Measurements from ENCODE around the gene ANK3. TPM values are rescaled to one million over a fixed set of nuclear protein-coding genes. Genes with fewer than 3 reads are reported as not detected.

The ANK3 gene
- total and polyA plus RNA-seq, 2 donors, result 12.1 to 12.6 TPM

GRCh38 chr10:60375293-60376004 lies 14.2 kb downstream of the ANK3 start:
- WGBS, result 97% methylated on average over 5 of the region's 5 CpGs
- Histone ChIP-seq H3K9me3 (ENCODE audit: control insufficient read depth in 2 of 2, insufficient read depth in 1 of 2, low read length in 1 of 2) (no peaks in the 10 kb centered on the region), H3K4me1 (ENCODE audit: control insufficient read depth in 2 of 2, insufficient read depth in 2 of 2, low read length in 2 of 2) (no peaks in the 10 kb centered on the region), H3K36me3 (ENCODE audit: control insufficient read depth in 2 of 2, insufficient read depth in 2 of 2, low read length in 1 of 2) (no peaks in the 10 kb centered on the region), H3K27me3 (ENCODE audit: control insufficient read depth in 2 of 2, insufficient read depth in 1 of 2, low read length in 1 of 2) (no peaks in the 10 kb centered on the region), H3K4me3 (ENCODE audit: low read length in 2 of 2) (no peak overlapping the region), H3K27ac (ENCODE audit: low read depth in 1 of 2, low read length in 1 of 2) (no peak overlapping the region)
- no peak for DNase-seq (ENCODE audit: low read depth in 6 of 9, low spot score in 9 of 9)

- WGBS, result 96% methylated on average over 3 of the region's 3 CpGs
Measured at GRCh38 chr10:60374836-60375235, 14.8 kb downstream of the ANK3 start.

GRCh38 chr10:60372436-60372835 lies 17.2 kb downstream of the ANK3 start:
- no peaks in the 10 kb centered on the region for H3K27me3 ChIP-seq (ENCODE audit: control insufficient read depth in 2 of 2, insufficient read depth in 1 of 2, low read length in 1 of 2)

More at GRCh38 chr10:60374836-60375235, 14.8 kb downstream of the ANK3 start:
- Histone ChIP-seq H3K27ac (ENCODE audit: low read depth in 1 of 2, low read length in 1 of 2) (no peak overlapping the region), H3K27me3 (ENCODE audit: control insufficient read depth in 2 of 2, insufficient read depth in 1 of 2, low read length in 1 of 2) (no peaks in the 10 kb centered on the region), H3K4me1 (ENCODE audit: control insufficient read depth in 2 of 2, insufficient read depth in 2 of 2, low read length in 2 of 2) (no peaks in the 10 kb centered on the region), H3K36me3 (ENCODE audit: control insufficient read depth in 2 of 2, insufficient read depth in 2 of 2, low read length in 1 of 2) (no peaks in the 10 kb centered on the region), H3K4me3 (ENCODE audit: low read length in 2 of 2) (no peak overlapping the region), H3K9me3 (ENCODE audit: control insufficient read depth in 2 of 2, insufficient read depth in 1 of 2, low read length in 1 of 2) (no peaks in the 10 kb centered on the region)
- DNase-seq (ENCODE audit: low read depth in 6 of 9, low spot score in 9 of 9), result no peak

GRCh38 chr10:60369547-60369930 lies 20.1 kb downstream of the ANK3 start:
- no peak for DNase-seq (ENCODE audit: low read depth in 6 of 9, low spot score in 9 of 9)
- no peaks in the 10 kb centered on the region for H3K9me3 ChIP-seq (ENCODE audit: control insufficient read depth in 2 of 2, insufficient read depth in 1 of 2, low read length in 1 of 2)
- H3K27me3 ChIP-seq (ENCODE audit: control insufficient read depth in 2 of 2, insufficient read depth in 1 of 2, low read length in 1 of 2), result no peaks in the 10 kb centered on the region
- no peaks in the 10 kb centered on the region for H3K4me1 ChIP-seq (ENCODE audit: control insufficient read depth in 2 of 2, insufficient read depth in 2 of 2, low read length in 2 of 2)
- WGBS, result 91% methylated on average over 2 of the region's 2 CpGs
- H3K4me3 ChIP-seq (ENCODE audit: low read length in 2 of 2), result no peak overlapping the region
- no peak overlapping the region for H3K27ac ChIP-seq (ENCODE audit: low read depth in 1 of 2, low read length in 1 of 2)
- H3K36me3 ChIP-seq (ENCODE audit: control insufficient read depth in 2 of 2, insufficient read depth in 2 of 2, low read length in 1 of 2), result no peaks in the 10 kb centered on the region

More at GRCh38 chr10:60372436-60372835, 17.2 kb downstream of the ANK3 start:
- 97% methylated on average over 4 of the region's 4 CpGs for WGBS
- Histone ChIP-seq H3K4me1 (ENCODE audit: control insufficient read depth in 2 of 2, insufficient read depth in 2 of 2, low read length in 2 of 2) (no peaks in the 10 kb centered on the region), H3K9me3 (ENCODE audit: control insufficient read depth in 2 of 2, insufficient read depth in 1 of 2, low read length in 1 of 2) (no peaks in the 10 kb centered on the region), H3K36me3 (ENCODE audit: control insufficient read depth in 2 of 2, insufficient read depth in 2 of 2, low read length in 1 of 2) (no peaks in the 10 kb centered on the region), H3K27ac (ENCODE audit: low read depth in 1 of 2, low read length in 1 of 2) (no peak overlapping the region), H3K4me3 (ENCODE audit: low read length in 2 of 2) (no peak overlapping the region)
- no peak for DNase-seq (ENCODE audit: low read depth in 6 of 9, low spot score in 9 of 9)

- Histone ChIP-seq H3K36me3 (ENCODE audit: control insufficient read depth in 2 of 2, insufficient read depth in 2 of 2, low read length in 1 of 2) (no peaks in the 10 kb centered on the region), H3K27me3 (ENCODE audit: control insufficient read depth in 2 of 2, insufficient read depth in 1 of 2, low read length in 1 of 2) (no peaks in the 10 kb centered on the region), H3K4me3 (ENCODE audit: low read length in 2 of 2) (no peak overlapping the region), H3K27ac (ENCODE audit: low read depth in 1 of 2, low read length in 1 of 2) (no peak overlapping the region), H3K4me1 (ENCODE audit: control insufficient read depth in 2 of 2, insufficient read depth in 2 of 2, low read length in 2 of 2) (no peaks in the 10 kb centered on the region), H3K9me3 (ENCODE audit: control insufficient read depth in 2 of 2, insufficient read depth in 1 of 2, low read length in 1 of 2) (no peaks in the 10 kb centered on the region)
- WGBS, result 93% methylated on average over 5 of the region's 5 CpGs
- DNase-seq (ENCODE audit: low read depth in 6 of 9, low spot score in 9 of 9), result no peak
Measured at GRCh38 chr10:60368875-60369546, 20.7 kb downstream of the ANK3 start.

- H3K9me3 ChIP-seq (ENCODE audit: control insufficient read depth in 2 of 2, insufficient read depth in 1 of 2, low read length in 1 of 2), result no peaks in the 10 kb centered on the region
- no peak overlapping the region for H3K27ac ChIP-seq (ENCODE audit: low read depth in 1 of 2, low read length in 1 of 2)
- no peaks in the 10 kb centered on the region for H3K27me3 ChIP-seq (ENCODE audit: control insufficient read depth in 2 of 2, insufficient read depth in 1 of 2, low read length in 1 of 2)
- 91% methylated on average over 1 of the region's 1 CpG for WGBS
- no peak for DNase-seq (ENCODE audit: low read depth in 6 of 9, low spot score in 9 of 9)
- H3K4me3 ChIP-seq (ENCODE audit: low read length in 2 of 2), result no peak overlapping the region
- H3K36me3 ChIP-seq (ENCODE audit: control insufficient read depth in 2 of 2, insufficient read depth in 2 of 2, low read length in 1 of 2), result no peaks in the 10 kb centered on the region
- no peaks in the 10 kb centered on the region for H3K4me1 ChIP-seq (ENCODE audit: control insufficient read depth in 2 of 2, insufficient read depth in 2 of 2, low read length in 2 of 2)
Measured at GRCh38 chr10:60367901-60368300, 21.8 kb downstream of the ANK3 start.

- Histone ChIP-seq H3K4me1 (ENCODE audit: control insufficient read depth in 2 of 2, insufficient read depth in 2 of 2, low read length in 2 of 2) (no peaks in the 10 kb centered on the region), H3K4me3 (ENCODE audit: low read length in 2 of 2) (no peak overlapping the region), H3K27me3 (ENCODE audit: control insufficient read depth in 2 of 2, insufficient read depth in 1 of 2, low read length in 1 of 2) (no peaks in the 10 kb centered on the region), H3K9me3 (ENCODE audit: control insufficient read depth in 2 of 2, insufficient read depth in 1 of 2, low read length in 1 of 2) (no peaks in the 10 kb centered on the region), H3K27ac (ENCODE audit: low read depth in 1 of 2, low read length in 1 of 2) (no peak overlapping the region), H3K36me3 (ENCODE audit: control insufficient read depth in 2 of 2, insufficient read depth in 2 of 2, low read length in 1 of 2) (no peaks in the 10 kb centered on the region)
- no peak for DNase-seq (ENCODE audit: low read depth in 6 of 9, low spot score in 9 of 9)
- WGBS, result 91% methylated on average over 2 of the region's 2 CpGs
Measured at GRCh38 chr10:60367431-60367830, 22.2 kb downstream of the ANK3 start.

GRCh38 chr10:60367024-60367423 lies 22.7 kb downstream of the ANK3 start:
- 96% methylated on average over 4 of the region's 4 CpGs for WGBS
- H3K4me3 ChIP-seq (ENCODE audit: low read length in 2 of 2), result no peak overlapping the region
- no peak overlapping the region for H3K27ac ChIP-seq (ENCODE audit: low read depth in 1 of 2, low read length in 1 of 2)
- H3K4me1 ChIP-seq (ENCODE audit: control insufficient read depth in 2 of 2, insufficient read depth in 2 of 2, low read length in 2 of 2), result no peaks in the 10 kb centered on the region
- no peak for DNase-seq (ENCODE audit: low read depth in 6 of 9, low spot score in 9 of 9)
- no peaks in the 10 kb centered on the region for H3K27me3 ChIP-seq (ENCODE audit: control insufficient read depth in 2 of 2, insufficient read depth in 1 of 2, low read length in 1 of 2)
- no peaks in the 10 kb centered on the region for H3K9me3 ChIP-seq (ENCODE audit: control insufficient read depth in 2 of 2, insufficient read depth in 1 of 2, low read length in 1 of 2)
- no peaks in the 10 kb centered on the region for H3K36me3 ChIP-seq (ENCODE audit: control insufficient read depth in 2 of 2, insufficient read depth in 2 of 2, low read length in 1 of 2)

- Histone ChIP-seq H3K27ac (ENCODE audit: low read depth in 1 of 2, low read length in 1 of 2) (no peak overlapping the region), H3K27me3 (ENCODE audit: control insufficient read depth in 2 of 2, insufficient read depth in 1 of 2, low read length in 1 of 2) (no peaks in the 10 kb centered on the region), H3K4me3 (ENCODE audit: low read length in 2 of 2) (no peak overlapping the region), H3K4me1 (ENCODE audit: control insufficient read depth in 2 of 2, insufficient read depth in 2 of 2, low read length in 2 of 2) (no peaks in the 10 kb centered on the region), H3K9me3 (ENCODE audit: control insufficient read depth in 2 of 2, insufficient read depth in 1 of 2, low read length in 1 of 2) (no peaks in the 10 kb centered on the region), H3K36me3 (ENCODE audit: control insufficient read depth in 2 of 2, insufficient read depth in 2 of 2, low read length in 1 of 2) (no peaks in the 10 kb centered on the region)
- DNase-seq (ENCODE audit: low read depth in 6 of 9, low spot score in 9 of 9), result no peak
- 90% methylated on average over 8 of the region's 8 CpGs for WGBS
Measured at GRCh38 chr10:60363187-60363586, 26.5 kb downstream of the ANK3 start.

Data from thymus (tissue), 11 donors.